WTC11 (cell line): Measurements from ENCODE around the gene MPDZ. TPM values are rescaled to one million over a fixed set of nuclear protein-coding genes. Genes with fewer than 3 reads are reported as not detected.

Experiments used
- ATAC-seq: fragments of 200-7000 bp; cut with Tn5 transposase; 2 replicates; pipeline ENCODE4 v1.10.0; 2021; ENCODE audit warnings: mild to moderate bottlenecking, moderate library complexity
- CTCF ChIA-PET: fragments of 300-600 bp; sonication (Branson Sonifier 250); formaldehyde crosslinking; loops from one replicate; lab custom pipeline; 2021; ENCODE audit warnings: antibody characterized with exemption; lab: Charles Lee
- POLR2A ChIA-PET: fragments of 350-600 bp; sonication (Branson Sonifier 250); formaldehyde crosslinking; loops from one replicate; lab custom pipeline; 2021; ENCODE audit warnings: antibody characterized with exemption; lab: Charles Lee
- DNase-seq: peaks from one replicate; pipeline ENCODE4 v3.0.0; 2021; ENCODE audit warnings: low spot score
- H3K27ac Mint-ChIP-seq: 2 replicates; pipeline ENCODE4 v1.8.0; 2021; ENCODE audit warnings: mixed read lengths
- H3K27me3 Mint-ChIP-seq: 2 replicates; pipeline ENCODE4 v1.8.0; 2021; ENCODE audit warnings: low read depth, mild to moderate bottlenecking, moderate library complexity, mixed read lengths
- H3K36me3 Mint-ChIP-seq: 2 replicates; pipeline ENCODE4 v1.8.0; 2021; ENCODE audit warnings: mixed read lengths
- H3K4me1 Mint-ChIP-seq: 2 replicates; pipeline ENCODE4 v1.8.0; 2022; ENCODE audit warnings: mixed read lengths
- H3K4me3 Mint-ChIP-seq: 2 replicates; pipeline ENCODE4 v1.8.0; 2021; ENCODE audit warnings: mild to moderate bottlenecking, moderate library complexity, mixed read lengths
- H3K9me3 Mint-ChIP-seq: 2 replicates; pipeline ENCODE4 v1.8.0; 2021; ENCODE audit warnings: mixed read lengths
- AR ChIP-seq: fragments of 250-450 bp; sonication (Bioruptor Pico); IDR thresholded peaks from 2 replicates; pipeline ENCODE4 v1.9.0; 2021; ENCODE audit warnings: mild to moderate bottlenecking
- ARID4B ChIP-seq: sonication (generic); formaldehyde crosslinking; IDR thresholded peaks from 2 replicates; pipeline ENCODE4 v1.8.0; 2023; ENCODE audit warnings: missing genetic modification reagents, mild to moderate bottlenecking, borderline replicate concordance
- FOXJ3 ChIP-seq: sonication (generic); formaldehyde crosslinking; IDR thresholded peaks from 2 replicates; pipeline ENCODE4 v1.9.0; 2021; ENCODE audit warnings: missing genetic modification reagents, mild to moderate bottlenecking, borderline replicate concordance
- GRHL2 ChIP-seq: fragments of 250-450 bp; sonication (Bioruptor Pico); IDR thresholded peaks from 2 replicates; pipeline ENCODE4 v1.8.0; 2022; ENCODE audit warnings: mild to moderate bottlenecking, moderate library complexity; ENCODE audit not compliant: insufficient replicate concordance, severe bottlenecking
- JUN ChIP-seq: sonication (generic); formaldehyde crosslinking; IDR thresholded peaks from 2 replicates; pipeline ENCODE4 v1.8.0; 2023; ENCODE audit warnings: mild to moderate bottlenecking, missing genetic modification reagents
- MXD4 ChIP-seq: fragments of 250-450 bp; sonication (Bioruptor Pico); IDR thresholded peaks from 2 replicates; pipeline ENCODE4 v1.8.0; 2021; ENCODE audit warnings: mild to moderate bottlenecking, moderate library complexity, borderline replicate concordance
- OVOL2 ChIP-seq: fragments of 250-450 bp; sonication (Bioruptor Pico); IDR thresholded peaks from 2 replicates; pipeline ENCODE4 v1.9.0; 2021; ENCODE audit warnings: mild to moderate bottlenecking, borderline replicate concordance
- PRRX2 ChIP-seq: fragments of 250-450 bp; sonication (Bioruptor Pico); IDR thresholded peaks from 2 replicates; pipeline ENCODE4 v1.8.0; 2021; ENCODE audit warnings: mild to moderate bottlenecking
- ZBTB43 ChIP-seq: sonication (generic); formaldehyde crosslinking; IDR thresholded peaks from 2 replicates; pipeline ENCODE4 v1.8.1; 2023; ENCODE audit warnings: mild to moderate bottlenecking, missing genetic modification reagents
- ZNF423 ChIP-seq: fragments of 250-450 bp; sonication (Bioruptor Pico); IDR thresholded peaks from 2 replicates; pipeline ENCODE4 v2.1.2; 2022; ENCODE audit warnings: mild to moderate bottlenecking, moderate library complexity
- ZNF425 ChIP-seq: fragments of 250-450 bp; sonication (Bioruptor Pico); conservative IDR thresholded peaks from 2 replicates; pipeline ENCODE4 v1.9.0; 2021; ENCODE audit warnings: mild to moderate bottlenecking
- ZNF532 ChIP-seq: fragments of 250-450 bp; sonication (Bioruptor Pico); IDR thresholded peaks from 2 replicates; pipeline ENCODE4 v1.9.0; 2021; ENCODE audit warnings: mild to moderate bottlenecking, borderline replicate concordance
- total RNA-seq: library from RNA; stranded (reverse); gene quantifications from 3 replicates; pipeline ENCODE4 v1.2.3, GENCODE V29; 2021

The MPDZ gene
- total RNA-seq, 1 experiment from 2014 or later: 38.5 TPM

GRCh38 chr9:13274886-13275641 is 4.4 kb downstream of the MPDZ start:
- ChIA-PET POLR2A (no interaction called here), CTCF (interaction anchor here (1.0 kb wide), 1 partner anchor 17 kb away, joined by 3 read pairs; no protein-coding TSS in a partner anchor)
- ATAC-seq (no peak), DNase-seq (no peak)
- Mint-ChIP-seq H3K4me3 (no peak overlapping the region), H3K4me1 (peaks cover 37% of the 10 kb centered on the region), H3K9me3 (no peaks in the 10 kb centered on the region), H3K36me3 (no peaks in the 10 kb centered on the region), H3K27me3 (no peaks in the 10 kb centered on the region), H3K27ac (no peak overlapping the region)
- TF ChIP-seq ZNF425 (CRISPR knock-in tag) (no peak), GRHL2 (CRISPR knock-in tag) (no peak), AR (CRISPR knock-in tag) (no peak), MXD4 (CRISPR knock-in tag) (no peak), ZBTB43 (no peak), FOXJ3 (CRISPR knock-in tag) (no peak), PRRX2 (CRISPR knock-in tag) (no peak), JUN (no peak), ZNF532 (no peak), OVOL2 (CRISPR knock-in tag) (no peak), ARID4B (CRISPR knock-in tag) (no peak), ZNF423 (CRISPR knock-in tag) (no peak)
